ENCODE measurements around the gene TRIM2. TPM values are rescaled to one million over a fixed set of nuclear protein-coding genes. Genes with fewer than 3 reads are reported as not detected.

The TRIM2 gene
- total and polyA plus RNA-seq, 2 experiments from 2014 or later, result 22.0 to 61.5 TPM

GRCh38 chr4:153345012-153345981, 141.1 kb downstream of the TRIM2 start:
- Histone ChIP-seq H3K4me2 (peak overlapping the region; percentile 91), H3K27ac (ENCODE audit: low read depth) (peak overlapping the region; percentile 86), H3F3A (replicated peaks; ENCODE audit: low read depth) (no peaks in the 10 kb centered on the region)

More at GRCh38 chr4:153345012-153345981, 141.1 kb downstream of the TRIM2 start:
- Mint-ChIP-seq H3K36me3 (ENCODE audit: low read depth) (no peaks in the 10 kb centered on the region; the same call in 1 of the 3 replicates), H3K4me1 (peaks cover 30% of the 10 kb centered on the region), H3K4me3 (peak overlapping the region; percentile 94), H3K9me3 (no peaks in the 10 kb centered on the region), H3K27me3 (ENCODE audit: insufficient read depth, low read depth, poor library complexity) (peaks cover 12% of the 10 kb centered on the region), H3K27ac (peak overlapping the region; percentile 96)
- peak; percentile 27 for ATAC-seq
- peak; percentile 84 for DNase-seq (ENCODE audit: low spot score)
- Histone ChIP-seq H3K36me3 (ENCODE audit: insufficient read depth) (no peaks in the 10 kb centered on the region), H3K4me3 (peak overlapping the region; percentile 65), H3K79me2 (replicated peaks; ENCODE audit: insufficient read depth) (peaks cover 38% of the 10 kb centered on the region), H3K9me2 (ENCODE audit: insufficient read depth) (no peaks in the 10 kb centered on the region), H2AFZ (peak overlapping the region; percentile 94), H3K27me3 (ENCODE audit: insufficient read depth) (0 out of 2 replicates have a peak, but pooled peaks cover 8% of the 10 kb centered on the region), H4K20me1 (replicated peaks; ENCODE audit: insufficient read depth) (no peaks in the 10 kb centered on the region), H3K4me1 (ENCODE audit: insufficient read depth) (peaks cover 24% of the 10 kb centered on the region)
- TF ChIP-seq EZH2phosphoT487 (IDR thresholded peaks at IDR 0.05; ENCODE audit: unreplicated experiment) (no peak), ZNF331 (CRISPR knock-in tag; IDR thresholded peaks at IDR 0.05; ENCODE audit: low read depth) (no peak), ZNF114 (CRISPR knock-in tag; IDR thresholded peaks at IDR 0.05) (no peak), CTCF (conservative IDR thresholded peaks at IDR 0.05; ENCODE audit: low read depth in 2 of 2) (0 out of 4 replicates have a peak, but pooled peaks have one; percentile 7 to 9), ZNF462 (CRISPR knock-in tag; IDR thresholded peaks at IDR 0.05) (no peak)
